Measurements from ENCODE around the gene COL9A3. TPM values are rescaled to one million over a fixed set of nuclear protein-coding genes. Genes with fewer than 3 reads are reported as not detected.

Gene COL9A3
- total RNA-seq, 1 experiment from 2014 or later = 136 TPM

DNA sequence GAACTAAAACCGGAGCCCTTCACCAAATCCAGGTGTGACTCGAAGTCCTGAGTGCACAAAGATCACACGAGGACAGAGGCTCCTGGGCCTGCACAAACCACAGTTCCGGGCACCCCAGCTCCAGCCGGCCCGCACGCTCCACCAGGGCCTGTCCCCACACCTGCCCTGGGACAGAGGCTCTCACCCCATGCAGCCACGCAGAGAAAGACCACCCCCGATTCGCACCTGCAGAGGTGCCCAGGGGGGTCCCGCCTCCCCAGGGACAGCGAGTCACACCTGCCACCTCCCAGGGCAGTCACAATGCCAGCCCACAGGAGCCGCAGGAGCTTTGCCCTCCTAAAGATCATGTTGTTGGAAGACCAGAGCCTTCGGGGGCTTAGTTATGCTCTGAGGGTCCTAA, 45.9 kb upstream of the COL9A3 start (continued):
- TF ChIP-seq, protein P1, sequence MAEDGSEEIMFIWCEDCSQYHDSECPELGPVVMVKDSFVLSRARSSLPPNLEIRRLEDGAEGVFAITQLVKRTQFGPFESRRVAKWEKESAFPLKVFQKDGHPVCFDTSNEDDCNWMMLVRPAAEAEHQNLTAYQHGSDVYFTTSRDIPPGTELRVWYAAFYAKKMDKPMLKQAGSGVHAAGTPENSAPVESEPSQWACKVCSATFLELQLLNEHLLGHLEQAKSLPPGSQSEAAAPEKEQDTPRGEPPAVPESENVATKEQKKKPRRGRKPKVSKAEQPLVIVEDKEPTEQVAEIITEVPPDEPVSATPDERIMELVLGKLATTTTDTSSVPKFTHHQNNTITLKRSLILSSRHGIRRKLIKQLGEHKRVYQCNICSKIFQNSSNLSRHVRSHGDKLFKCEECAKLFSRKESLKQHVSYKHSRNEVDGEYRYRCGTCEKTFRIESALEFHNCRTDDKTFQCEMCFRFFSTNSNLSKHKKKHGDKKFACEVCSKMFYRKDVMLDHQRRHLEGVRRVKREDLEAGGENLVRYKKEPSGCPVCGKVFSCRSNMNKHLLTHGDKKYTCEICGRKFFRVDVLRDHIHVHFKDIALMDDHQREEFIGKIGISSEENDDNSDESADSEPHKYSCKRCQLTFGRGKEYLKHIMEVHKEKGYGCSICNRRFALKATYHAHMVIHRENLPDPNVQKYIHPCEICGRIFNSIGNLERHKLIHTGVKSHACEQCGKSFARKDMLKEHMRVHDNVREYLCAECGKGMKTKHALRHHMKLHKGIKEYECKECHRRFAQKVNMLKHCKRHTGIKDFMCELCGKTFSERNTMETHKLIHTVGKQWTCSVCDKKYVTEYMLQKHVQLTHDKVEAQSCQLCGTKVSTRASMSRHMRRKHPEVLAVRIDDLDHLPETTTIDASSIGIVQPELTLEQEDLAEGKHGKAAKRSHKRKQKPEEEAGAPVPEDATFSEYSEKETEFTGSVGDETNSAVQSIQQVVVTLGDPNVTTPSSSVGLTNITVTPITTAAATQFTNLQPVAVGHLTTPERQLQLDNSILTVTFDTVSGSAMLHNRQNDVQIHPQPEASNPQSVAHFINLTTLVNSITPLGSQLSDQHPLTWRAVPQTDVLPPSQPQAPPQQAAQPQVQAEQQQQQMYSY (CRISPR knock-in tag; IDR thresholded peaks at IDR 0.05) = no peak
- TF ChIP-seq, protein P2, sequence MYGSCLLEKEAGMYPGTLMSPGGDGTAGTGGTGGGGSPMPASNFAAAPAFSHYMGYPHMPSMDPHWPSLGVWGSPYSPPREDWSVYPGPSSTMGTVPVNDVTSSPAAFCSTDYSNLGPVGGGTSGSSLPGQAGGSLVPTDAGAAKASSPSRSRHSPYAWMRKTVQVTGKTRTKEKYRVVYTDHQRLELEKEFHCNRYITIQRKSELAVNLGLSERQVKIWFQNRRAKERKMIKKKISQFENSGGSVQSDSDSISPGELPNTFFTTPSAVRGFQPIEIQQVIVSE (CRISPR knock-in tag; IDR thresholded peaks at IDR 0.05; ENCODE audit: borderline replicate concordance) = no peak
- no peak for TF ChIP-seq NFATC4 (CRISPR knock-in tag; IDR thresholded peaks at IDR 0.05)

DNA sequence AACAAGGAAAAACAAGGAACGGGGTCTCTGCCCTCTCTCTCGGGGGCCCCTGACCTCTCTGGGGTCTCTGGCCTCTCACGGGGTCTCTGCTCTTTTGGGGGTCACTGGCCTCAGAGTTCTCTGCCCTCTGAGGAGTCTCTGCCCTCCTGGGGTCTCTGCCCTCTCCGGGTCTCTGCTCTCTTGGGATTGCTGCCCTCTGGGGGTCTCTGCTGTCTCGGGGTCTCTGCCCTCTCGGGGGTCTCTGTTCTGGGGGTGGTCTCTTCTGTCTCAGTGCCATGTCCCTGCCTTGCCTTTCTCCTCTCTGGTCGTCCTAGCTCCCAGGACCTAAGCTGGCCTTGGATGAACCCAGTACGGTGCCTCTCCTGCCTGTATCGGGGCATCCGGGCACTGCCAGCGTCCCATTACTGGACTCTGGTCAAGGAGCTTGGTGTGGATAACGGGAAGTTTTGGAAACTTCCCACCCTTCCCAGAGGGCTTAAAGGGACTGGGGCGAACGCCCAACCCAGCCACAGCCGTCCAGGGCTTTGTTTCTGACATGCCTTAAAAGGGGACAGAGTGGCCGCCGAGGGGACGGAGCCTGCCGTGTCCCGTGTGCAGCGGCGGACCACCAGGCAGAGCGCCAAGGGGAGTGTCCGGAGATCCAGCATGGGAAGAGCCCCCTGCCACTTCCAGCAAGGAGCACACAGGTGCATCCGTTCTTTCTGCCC, 45.3 kb upstream of the COL9A3 start:
- no peak overlapping the region for H3K27ac Mint-ChIP-seq
- no peak overlapping the region for H3K4me3 Mint-ChIP-seq
- no peaks in the 10 kb centered on the region for H3K36me3 Mint-ChIP-seq
- no peaks in the 10 kb centered on the region for H3K27me3 Mint-ChIP-seq (ENCODE audit: low read depth)
- CTCF ChIA-PET = no interaction called here
- ATAC-seq (no peak), DNase-seq (ENCODE audit: low spot score) (no peak)
- TF ChIP-seq ZNF317 (CRISPR knock-in tag; IDR thresholded peaks at IDR 0.05; ENCODE audit: borderline replicate concordance, low read depth) = no peak
- TF ChIP-seq ZNF671 (CRISPR knock-in tag; IDR thresholded peaks at IDR 0.05) = no peak
- TF ChIP-seq CBFB (CRISPR knock-in tag; IDR thresholded peaks at IDR 0.05; ENCODE audit: low read depth) = no peak
- TF ChIP-seq IRF2 (CRISPR knock-in tag; IDR thresholded peaks at IDR 0.05; ENCODE audit: borderline replicate concordance, low read depth) = no peak
- TF ChIP-seq, protein P3, sequence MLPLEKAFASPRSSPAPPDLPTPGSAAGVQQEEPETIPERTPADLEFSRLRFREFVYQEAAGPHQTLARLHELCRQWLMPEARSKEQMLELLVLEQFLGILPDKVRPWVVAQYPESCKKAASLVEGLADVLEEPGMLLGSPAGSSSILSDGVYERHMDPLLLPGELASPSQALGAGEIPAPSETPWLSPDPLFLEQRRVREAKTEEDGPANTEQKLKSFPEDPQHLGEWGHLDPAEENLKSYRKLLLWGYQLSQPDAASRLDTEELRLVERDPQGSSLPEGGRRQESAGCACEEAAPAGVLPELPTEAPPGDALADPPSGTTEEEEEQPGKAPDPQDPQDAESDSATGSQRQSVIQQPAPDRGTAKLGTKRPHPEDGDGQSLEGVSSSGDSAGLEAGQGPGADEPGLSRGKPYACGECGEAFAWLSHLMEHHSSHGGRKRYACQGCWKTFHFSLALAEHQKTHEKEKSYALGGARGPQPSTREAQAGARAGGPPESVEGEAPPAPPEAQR (CRISPR knock-in tag; IDR thresholded peaks at IDR 0.05) = no peak
- TF ChIP-seq, protein P4, sequence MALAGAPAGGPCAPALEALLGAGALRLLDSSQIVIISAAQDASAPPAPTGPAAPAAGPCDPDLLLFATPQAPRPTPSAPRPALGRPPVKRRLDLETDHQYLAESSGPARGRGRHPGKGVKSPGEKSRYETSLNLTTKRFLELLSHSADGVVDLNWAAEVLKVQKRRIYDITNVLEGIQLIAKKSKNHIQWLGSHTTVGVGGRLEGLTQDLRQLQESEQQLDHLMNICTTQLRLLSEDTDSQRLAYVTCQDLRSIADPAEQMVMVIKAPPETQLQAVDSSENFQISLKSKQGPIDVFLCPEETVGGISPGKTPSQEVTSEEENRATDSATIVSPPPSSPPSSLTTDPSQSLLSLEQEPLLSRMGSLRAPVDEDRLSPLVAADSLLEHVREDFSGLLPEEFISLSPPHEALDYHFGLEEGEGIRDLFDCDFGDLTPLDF (CRISPR knock-in tag; IDR thresholded peaks at IDR 0.05) = no peak
- TF ChIP-seq CREM (CRISPR knock-in tag; IDR thresholded peaks at IDR 0.05) = no peak
- TF ChIP-seq, protein P5, sequence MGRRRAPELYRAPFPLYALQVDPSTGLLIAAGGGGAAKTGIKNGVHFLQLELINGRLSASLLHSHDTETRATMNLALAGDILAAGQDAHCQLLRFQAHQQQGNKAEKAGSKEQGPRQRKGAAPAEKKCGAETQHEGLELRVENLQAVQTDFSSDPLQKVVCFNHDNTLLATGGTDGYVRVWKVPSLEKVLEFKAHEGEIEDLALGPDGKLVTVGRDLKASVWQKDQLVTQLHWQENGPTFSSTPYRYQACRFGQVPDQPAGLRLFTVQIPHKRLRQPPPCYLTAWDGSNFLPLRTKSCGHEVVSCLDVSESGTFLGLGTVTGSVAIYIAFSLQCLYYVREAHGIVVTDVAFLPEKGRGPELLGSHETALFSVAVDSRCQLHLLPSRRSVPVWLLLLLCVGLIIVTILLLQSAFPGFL (CRISPR knock-in tag; IDR thresholded peaks at IDR 0.05; ENCODE audit: borderline replicate concordance) = no peak
- TF ChIP-seq NR2C2 (CRISPR knock-in tag; IDR thresholded peaks at IDR 0.05) = no peak
- TF ChIP-seq, protein P6, sequence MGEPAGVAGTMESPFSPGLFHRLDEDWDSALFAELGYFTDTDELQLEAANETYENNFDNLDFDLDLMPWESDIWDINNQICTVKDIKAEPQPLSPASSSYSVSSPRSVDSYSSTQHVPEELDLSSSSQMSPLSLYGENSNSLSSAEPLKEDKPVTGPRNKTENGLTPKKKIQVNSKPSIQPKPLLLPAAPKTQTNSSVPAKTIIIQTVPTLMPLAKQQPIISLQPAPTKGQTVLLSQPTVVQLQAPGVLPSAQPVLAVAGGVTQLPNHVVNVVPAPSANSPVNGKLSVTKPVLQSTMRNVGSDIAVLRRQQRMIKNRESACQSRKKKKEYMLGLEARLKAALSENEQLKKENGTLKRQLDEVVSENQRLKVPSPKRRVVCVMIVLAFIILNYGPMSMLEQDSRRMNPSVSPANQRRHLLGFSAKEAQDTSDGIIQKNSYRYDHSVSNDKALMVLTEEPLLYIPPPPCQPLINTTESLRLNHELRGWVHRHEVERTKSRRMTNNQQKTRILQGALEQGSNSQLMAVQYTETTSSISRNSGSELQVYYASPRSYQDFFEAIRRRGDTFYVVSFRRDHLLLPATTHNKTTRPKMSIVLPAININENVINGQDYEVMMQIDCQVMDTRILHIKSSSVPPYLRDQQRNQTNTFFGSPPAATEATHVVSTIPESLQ (CRISPR knock-in tag; IDR thresholded peaks at IDR 0.05) = no peak
- TF ChIP-seq HMGA2 (CRISPR knock-in tag; IDR thresholded peaks at IDR 0.05) = no peak
- TF ChIP-seq NFYB (CRISPR knock-in tag; conservative IDR thresholded peaks at IDR 0.05; ENCODE audit: low read depth) = no peak
- TF ChIP-seq GABPB1 (CRISPR knock-in tag; IDR thresholded peaks at IDR 0.05) = no peak
- no peak for TF ChIP-seq GRHL2 (CRISPR knock-in tag; IDR thresholded peaks at IDR 0.05; ENCODE audit: insufficient replicate concordance, severe bottlenecking)
- no peak for TF ChIP-seq ZNF219 (CRISPR knock-in tag; IDR thresholded peaks at IDR 0.05; ENCODE audit: borderline replicate concordance)
- H3K9me3 Mint-ChIP-seq = no peaks in the 10 kb centered on the region
- peaks cover 6% of the 10 kb centered on the region for H3K4me1 Mint-ChIP-seq
- POLR2A ChIA-PET = no interaction called here

All from WTC11 (cell line).